ENCODE results near the gene KCND3.
A peak's percentile ranks its signal among the peaks of the same experiment; 100 is the strongest.

KCND3 gene

DNA sequence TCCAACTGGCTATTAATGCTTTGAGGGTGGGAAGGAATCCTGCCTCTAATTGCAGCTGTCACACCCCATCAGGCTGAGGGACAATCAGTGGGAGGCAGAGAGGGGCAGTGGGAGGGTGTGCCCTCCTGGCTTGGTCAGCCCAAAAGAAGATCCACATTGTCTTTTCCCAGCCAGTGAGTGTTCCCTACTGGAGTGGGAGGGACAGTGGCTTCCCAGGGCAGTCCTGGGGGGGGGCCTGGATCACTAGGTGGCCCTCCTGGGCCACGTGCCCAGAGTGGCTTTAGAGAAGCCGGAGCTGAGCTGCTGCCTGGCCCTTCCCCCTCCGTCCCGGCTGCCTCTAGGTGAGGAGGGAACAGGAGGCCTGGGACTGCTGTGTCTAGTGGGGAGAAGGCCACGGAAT is 264.3 kb downstream of the KCND3 start:
- DNase-seq (ENCODE audit: low spot score), result peak; percentile 27

DNA sequence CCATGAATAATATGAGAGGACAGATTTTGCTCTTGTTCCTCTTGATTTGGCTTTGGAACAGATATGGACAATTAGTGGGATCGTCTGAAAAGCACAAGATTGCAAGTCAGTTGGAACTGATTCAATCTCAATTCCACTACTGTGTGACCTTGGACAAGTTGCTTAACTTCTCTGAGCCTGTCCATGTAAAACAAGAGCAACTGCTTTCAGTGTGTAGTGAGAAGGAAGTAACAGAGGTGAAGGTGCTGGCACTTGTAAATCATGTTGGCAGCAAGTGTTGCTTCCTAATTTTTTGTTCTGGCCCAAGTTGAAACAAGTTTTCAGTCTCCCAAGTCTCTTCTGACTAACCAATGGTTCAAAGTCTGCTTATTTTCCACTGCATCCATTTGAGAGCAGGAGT is 265.6 kb downstream of the KCND3 start:
- DNase-seq (ENCODE audit: low spot score), result no peak

GRCh38 chr1:111723091-111723806 is 266.2 kb downstream of the KCND3 start:
- no peak for DNase-seq (ENCODE audit: low spot score)

DNA sequence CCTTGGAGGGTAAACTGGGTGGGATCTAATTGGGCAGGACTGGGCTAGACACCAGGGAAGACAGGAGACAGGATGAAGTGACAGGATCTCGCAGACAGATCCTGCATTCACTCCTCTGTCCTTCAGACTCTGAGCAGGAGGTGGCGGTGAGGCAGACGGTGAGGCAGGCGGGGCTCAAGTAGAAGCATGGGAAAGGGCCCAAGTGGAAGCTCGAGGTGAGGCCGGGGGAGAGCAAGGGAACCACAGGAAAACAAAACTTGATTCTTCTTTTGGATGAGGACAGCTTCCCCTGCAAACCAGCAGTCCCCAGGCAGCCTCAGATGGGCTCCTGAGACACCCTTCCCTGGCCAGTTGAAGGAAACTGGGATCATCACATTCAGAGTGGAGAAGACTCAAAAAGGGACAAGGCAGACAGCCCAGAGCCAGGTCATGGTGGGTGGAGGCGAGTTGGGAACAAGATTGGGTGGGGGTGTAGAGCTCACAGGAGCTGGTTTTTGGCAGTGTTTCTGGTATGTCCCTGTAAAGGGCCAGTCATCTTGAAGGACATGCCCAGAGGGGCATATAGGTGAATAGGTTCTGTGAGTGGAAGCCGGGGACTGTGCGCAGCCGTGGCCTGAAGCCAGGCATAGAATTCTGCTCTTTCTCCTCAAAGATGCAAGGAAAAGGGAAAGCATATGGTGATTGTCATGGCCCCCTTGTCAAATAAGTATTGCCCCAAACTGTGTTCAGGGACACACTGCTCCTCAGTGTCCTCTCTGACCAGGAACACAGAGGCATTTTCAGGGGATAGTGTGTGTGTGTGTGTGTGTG is 268.3 kb downstream of the KCND3 start:
- DNase-seq (ENCODE audit: low spot score), result no peak

All from globus pallidus (tissue), 1 donor.